Stimulated activated CD4-positive, alpha-beta T cell treated with anti-CD3 and anti-CD28 coated beads, TNF-alpha, amount 100 ng/mL, for 4 hours (primary cell): Measurements from ENCODE around the gene AMBP.

Experiments used
- DNase-seq, 3 experiments: peaks; one replicate each; pipeline ENCODE4 v3.0.0-alpha.2; 2020; ENCODE audit warnings: low read depth in 3 of 3

The AMBP gene

DNA sequence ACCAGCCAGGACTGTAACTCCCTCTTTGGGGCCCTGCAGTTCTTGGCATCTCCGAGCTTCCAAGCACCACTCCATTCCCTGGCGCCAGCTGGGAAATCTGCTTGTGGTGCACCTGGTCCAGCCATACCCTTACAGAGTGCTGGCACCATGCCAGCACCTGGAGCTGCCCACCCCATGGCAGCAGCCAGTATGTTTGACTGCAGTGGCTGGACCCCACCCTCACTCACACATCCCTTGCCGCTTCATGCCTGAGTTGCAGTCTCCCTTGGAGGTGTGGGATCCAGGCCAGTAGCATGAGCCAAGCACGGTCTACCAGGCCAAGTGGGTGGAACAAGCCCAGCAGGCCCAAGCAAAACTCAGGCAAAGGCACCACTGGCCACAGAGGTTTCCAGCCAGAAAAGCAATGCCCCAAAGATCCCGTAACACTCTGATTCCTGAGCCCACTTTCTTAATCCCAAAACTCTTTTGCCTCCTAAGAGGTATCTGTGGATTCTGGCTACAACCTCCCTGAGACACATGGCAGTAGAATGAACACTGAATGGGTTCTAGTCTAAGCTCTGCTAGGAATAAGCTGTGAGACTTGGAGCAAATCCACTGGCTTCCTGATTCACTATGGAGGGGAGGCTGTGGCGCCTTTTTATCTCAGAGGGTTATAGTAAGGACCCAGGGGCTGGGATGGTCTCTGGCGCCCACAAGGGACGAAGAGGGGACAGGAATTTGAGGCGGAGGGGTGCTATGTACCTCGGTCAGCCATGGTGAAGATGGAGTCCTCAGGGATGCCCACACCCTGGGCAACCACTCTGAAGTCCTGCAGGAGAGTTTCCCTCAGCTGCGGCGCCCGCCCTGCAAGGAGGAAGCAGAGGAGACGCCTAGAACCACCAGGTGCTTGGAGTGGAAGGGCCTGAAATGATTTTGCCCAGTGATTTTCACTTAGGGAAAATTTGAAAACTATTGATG, 5.6 kb downstream of the AMBP start:
- DNase-seq: no peak

DNA sequence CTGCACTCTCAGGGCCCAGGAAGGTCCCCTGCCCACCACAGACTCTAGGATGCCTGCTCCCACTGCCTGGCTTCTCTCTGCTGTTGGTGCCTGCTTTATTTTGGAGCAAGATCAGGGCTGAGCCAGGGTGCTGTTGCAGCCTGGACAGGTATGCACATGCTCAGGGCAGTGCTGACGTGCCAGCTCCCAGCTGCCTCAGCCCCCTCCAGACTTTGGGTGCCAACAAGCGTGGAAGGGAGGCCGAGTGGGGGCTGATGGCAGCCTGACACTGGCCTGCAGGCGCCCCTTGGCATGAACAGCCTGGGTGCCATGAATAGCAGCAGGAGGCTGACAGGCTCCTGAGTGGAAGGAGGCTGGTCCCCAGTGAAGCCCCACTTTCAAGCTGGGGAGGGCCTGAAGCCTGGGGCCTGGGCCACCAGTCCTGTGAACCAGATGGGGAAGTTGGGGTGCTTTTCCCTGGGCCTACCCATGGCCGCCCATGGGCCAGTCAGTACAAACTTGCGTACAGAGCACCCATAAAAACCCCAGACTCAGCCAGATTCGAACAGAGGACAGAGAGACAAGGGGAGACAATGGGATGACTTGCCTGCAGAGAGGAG, 6.8 kb downstream of the AMBP start:
- no peak for DNase-seq

DNA sequence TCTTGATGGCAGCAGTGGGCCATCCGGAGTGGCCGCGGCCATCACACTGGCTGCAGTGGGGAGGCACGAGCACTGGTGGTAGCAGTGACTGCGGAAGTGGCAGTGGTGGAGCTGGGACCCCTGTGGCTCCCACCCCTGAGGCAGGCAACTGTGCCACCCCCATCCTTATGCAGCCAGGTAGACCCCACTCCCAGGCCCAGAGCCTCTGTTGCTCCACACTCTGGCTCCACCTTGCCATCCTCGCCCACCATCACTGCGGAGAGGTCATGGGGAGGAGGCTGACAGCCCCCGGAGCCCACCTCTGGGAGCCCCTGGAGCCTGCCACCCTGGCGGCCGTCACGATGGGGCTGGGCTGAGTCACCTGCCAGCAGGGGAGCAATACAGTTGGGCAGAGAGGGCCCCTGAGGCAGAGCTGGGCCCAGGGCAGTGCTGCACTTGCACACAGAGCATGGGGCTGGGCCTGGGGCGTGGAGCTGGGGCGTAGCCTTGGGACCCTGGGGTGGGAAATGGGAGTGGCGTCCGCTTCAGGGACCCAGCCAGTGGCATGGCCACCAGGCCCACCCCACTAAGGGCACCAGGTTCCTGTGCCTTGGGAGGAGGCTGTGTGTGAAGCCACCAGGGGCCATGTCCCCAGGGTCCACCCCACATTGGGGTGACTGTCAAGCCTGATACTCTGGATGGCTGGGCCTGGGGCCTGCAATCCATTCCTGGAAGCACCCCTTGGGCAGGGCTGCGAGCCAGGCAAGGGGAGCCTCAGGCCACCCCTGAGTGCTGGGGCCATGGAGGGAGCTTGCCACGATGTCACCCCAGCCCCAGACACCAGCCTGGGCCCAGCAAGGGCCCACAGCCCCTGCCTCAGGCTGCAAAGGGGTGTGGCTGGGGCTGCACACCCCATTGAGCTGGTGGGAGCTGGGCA, 7.7 kb downstream of the AMBP start:
- no peak for DNase-seq

DNA sequence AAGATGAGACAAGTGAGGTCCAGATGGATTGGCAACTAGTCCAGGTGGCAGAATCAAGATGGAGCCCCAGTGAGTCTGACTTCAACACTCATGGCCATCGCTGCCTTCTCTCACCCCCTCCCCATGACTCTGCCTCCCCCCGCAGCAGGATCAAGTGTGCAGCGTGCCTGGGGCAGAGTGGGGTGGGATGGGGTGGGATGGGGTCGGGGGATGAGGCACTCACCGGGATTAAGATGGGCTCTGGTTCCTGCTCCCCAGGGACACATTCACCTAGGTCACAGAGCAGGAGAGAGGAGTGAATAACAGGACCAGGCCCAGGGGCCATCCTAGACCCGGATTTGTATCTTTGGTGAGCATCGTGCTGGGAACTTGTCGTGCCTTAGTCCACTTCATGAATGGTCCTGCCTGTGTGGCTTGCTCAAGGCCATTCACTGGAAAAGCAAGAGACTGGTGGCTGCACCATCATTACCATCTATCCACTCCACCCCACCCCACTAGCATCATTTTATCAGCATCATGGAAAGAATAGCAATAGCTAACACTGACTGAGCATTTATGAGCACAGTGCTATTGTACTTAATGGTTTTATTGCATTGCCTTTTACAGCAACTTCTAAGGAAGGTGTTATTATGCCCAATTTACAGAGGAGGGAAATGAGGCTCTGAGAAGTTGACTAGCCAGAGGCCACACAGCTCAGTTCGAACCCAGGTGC, 8.5 kb downstream of the AMBP start:
- no peak for DNase-seq

DNA sequence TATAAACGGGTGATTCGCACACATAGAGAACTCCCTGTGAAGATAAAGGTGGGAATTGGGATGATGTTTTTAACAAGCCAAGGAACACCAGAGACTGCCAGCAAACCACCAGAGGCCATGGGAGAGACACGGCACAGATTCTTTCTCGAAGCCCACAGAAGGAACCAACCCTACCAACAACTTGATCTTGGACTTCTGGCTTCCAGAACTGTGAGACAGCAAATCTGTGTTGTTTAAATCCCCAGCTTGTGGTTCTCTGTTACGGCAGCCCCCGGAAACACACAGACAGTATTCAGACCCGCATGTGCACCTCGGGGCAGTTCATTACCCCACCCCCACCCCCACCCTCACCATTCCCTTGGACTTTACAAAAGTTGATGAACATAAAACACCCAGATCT, 12.8 kb downstream of the AMBP start:
- DNase-seq: no peak

DNA sequence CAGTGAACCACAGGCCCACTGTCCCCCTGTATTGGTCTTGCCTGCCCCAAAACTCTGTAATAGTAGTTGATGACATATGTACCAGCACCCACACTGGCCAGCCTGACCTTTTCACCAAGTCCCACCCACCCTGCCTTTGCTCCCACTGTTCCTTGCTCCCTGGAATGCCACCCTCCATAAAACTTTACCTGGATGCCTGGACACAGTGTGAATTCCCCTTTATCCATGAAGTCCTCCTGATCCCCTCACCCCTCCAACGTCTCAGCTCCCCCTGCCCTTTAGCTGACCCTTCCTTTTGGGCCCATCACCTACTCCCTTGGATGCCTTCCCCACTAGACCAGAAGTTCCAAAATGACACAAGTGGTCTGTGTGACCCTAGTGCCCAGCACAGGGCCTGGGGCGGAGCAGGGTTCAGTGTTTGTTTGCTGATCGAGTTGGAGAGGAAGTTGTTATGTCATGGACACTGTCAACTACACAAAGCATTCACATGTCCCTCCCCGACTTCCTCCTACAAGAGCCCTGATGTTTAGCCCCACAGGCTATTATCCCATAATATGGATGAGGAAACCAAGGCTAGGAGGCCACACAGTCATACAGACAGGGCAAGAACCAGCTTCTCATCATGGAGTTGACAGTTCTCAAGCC, 16.1 kb downstream of the AMBP start:
- no peak for DNase-seq

DNA sequence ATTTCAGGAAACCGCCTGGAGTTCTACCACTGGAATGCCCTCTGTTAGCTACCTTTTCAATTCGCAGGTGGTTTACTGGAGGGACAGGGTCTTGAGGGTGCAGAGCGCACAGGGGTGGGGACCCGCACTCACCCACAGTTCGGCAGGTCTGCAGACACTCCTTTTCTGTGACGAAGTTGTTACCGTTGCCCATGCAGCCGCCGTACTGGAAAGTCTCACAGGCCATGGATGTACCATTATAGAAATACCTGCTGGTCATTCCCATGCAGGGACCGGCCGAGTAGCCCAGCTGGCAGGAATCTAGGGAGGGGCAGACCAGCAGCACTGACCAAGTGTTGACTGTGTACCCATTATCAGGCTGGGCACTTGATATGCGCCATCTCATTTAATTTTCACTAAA, 16.8 kb downstream of the AMBP start:
- no peak for DNase-seq

DNA sequence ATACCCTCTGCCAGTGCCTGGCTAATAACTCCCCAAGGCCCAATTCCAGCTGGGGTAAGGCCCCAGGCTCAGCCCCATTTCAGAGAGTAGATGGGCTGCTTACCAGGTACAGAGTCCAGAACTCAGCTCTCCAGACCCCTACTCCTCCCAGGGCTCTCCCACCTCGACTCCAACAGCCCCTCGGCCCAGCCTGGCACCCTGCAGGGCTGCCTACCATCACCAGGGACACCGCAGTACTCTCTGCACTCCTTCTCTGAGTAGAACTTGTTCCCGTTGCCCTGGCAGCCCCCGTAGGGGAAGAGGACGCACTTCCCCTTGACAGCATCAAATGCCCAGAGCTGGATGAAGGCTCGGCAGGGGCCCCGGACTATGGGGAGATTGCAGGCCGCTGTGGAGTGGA, 17.4 kb downstream of the AMBP start:
- no peak for DNase-seq

DNA sequence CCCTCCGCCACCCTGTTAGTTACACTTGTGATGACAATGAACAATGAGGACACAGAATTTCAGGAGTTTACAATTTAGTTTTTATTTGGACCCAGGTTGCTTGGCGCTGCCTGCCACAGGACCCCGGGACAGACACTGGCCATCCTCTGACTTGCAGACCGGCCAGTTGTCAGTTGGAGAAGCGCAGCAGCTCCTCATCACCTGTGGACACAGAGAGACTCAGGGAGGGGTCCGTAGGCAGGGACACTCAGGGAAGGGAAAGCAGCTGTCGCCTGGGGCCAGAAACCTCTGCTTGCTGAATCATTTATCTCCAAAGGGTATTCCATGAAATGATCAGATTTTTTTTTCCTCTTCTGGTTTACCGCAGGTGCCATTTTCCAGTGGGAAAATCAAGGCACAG, 18.0 kb downstream of the AMBP start:
- DNase-seq: no peak

DNA sequence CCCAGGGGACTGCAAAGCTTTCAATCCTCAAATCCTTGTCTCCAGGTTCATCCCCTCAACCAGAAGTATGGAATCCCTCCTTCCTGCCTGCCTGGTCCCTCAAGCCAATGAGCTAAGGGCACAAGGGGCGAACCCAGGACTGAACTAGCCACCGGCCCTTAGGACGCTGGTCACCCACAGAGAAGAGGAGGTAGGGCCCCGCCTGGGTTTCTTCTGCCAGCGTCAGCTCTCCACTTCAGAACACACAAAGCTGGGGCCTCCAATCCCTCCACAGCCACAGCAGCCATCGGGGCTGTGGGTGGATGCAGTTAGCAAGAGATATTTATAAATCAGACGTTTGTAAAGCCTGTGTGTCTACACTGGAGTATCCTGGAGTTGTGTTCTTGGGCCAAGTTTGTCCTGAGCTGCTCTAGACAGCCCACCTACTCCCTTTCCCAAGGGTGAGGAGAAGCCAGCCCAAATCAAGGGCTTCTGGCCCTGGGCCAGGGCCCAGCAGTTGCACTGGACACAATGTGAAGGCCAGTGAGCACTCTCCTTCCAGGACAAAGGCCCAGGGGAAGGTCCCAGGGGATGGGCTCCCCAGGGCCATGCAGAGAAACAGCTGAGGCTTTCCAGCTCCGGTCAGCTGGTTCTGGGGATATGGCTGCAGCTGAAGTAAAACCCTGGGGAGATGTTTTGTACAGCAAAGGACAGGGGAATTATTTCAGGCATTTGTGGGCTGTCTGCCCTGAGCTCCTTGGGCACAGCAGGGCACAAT, 18.9 kb downstream of the AMBP start:
- no peak for DNase-seq

DNA sequence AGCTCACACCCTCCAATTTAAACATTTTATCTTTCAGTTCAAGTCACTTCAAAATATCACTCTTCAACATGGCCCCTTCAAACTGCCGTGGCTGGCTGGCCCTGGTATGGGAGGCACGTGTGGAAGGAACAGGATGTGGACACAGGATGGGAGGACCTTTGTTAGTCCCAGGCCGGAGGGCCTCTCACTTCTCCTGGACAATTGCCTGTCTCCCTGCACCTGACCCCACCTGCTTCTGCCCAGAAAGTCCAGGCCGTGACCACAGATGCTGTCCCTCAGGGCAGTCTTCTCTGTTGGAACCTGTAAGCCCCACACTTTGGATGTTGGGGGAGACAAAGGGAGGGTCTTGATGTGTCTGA, 19.4 kb downstream of the AMBP start:
- no peak for DNase-seq

DNA sequence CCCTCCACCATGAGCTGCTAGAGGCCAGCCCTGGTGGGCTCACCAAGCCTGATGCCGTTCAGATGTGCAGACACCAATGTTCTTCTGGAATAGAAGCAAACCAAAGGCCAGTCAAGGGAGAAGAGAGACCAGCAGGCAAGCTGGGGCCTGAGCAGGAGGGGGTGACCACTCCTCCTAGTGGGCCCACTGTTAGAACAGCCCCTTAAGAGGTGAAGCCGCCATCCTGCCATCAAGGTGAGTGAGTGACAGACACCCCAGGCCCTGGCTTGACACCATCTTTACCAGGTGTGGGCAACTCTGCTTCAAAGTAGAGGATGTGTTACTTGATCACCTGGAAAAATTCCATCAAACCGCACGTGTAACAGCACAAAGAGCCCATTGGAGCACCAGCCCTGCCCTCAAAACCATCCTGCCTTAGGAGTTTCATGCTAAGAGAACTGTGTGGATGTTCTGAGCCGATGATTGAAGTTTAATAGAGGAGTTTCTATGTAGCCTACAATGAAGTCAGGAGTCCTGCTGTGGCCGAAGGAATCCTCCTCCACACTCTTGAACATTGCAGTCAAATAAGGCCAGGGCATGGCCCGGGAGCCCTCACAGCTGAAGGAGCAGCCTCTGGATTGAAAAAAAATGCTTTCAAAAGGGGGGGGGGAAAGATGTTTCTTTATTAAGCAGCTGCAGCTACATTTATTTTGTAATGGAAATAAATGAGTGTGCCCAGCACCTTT, 20.8 kb downstream of the AMBP start:
- no peak for DNase-seq

DNA sequence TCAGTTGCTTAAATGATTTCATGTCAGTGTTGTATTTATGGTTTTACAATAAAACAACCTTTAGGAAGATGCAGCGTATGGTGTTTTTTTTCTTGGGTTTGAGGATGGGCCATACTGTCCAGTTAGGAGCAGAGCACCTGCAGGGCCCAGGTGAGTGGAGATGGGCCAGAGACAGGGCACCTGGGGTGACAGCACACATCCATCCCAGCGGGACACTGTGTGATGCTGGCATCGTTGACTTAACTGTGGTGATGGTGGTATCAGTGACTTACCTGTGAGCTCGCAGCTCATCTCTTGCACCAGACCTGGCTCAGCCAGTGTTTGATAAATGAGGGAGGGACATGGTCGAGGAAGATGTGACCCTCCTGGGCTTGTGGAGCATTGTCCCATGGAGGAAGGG, 21.6 kb downstream of the AMBP start:
- DNase-seq: no peak

DNA sequence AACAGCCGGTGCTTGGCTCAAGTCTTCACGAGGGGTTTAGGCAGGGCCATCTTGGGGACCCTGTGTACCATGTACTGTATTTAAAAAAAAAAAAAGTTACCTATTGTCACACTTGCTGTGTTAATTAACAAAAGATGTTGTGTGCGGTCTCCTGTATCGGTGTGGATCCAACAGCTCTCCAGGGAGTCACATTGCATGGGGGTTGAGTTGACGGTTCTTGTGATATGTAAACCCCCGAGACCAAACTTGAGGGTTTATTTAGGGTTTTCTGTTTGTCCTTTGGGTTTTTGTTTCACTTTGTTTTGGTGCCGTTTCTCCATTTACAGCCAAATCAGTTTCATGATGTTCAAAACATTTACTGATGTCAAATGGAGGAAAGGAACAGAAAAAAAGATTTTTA, 22.2 kb downstream of the AMBP start:
- DNase-seq: no peak

DNA sequence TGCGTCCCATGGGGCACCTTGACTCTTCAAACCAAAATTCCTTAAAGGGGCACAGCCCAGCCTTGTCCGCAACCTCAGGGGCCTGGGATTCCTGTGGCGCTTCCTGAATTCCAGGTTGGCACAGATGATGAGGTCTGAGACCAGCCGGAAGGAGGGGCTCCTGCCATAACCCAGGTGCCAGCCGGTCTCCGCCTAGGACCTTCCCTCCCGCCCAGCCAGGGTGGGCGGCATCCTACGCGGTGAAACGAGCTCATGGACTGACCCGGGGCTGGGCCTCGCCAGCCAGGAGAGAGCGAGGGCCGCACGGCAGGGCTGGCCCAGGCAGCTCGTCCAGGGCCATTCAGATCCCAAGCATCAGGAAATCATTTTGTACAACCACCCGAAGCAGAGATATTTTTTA, 23.0 kb downstream of the AMBP start:
- no peak for DNase-seq

DNA sequence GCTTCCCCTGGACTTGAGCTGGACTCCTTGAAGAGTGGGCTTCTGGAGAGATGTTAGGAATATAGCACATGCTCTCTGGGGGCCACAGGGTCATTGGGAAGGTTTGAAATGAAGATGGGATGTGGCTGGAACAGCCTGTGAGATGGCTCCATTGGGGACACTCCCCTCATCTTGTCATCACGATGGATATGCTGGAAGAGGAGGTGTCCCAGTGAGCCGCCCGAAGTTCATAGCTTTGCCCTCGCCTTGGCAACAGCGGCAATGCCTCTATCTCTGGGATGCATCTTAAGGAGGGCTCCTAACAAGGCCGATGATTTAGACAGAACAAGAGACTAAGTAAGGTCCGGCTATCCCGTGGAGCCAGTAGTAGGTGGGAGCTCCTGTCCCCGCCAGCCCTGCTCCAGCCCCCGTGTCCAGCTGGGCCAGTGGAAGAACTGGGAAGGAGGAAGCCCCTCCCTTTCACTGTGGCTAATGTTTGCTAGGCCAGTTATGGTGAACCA, 23.9 kb downstream of the AMBP start:
- DNase-seq: no peak

DNA sequence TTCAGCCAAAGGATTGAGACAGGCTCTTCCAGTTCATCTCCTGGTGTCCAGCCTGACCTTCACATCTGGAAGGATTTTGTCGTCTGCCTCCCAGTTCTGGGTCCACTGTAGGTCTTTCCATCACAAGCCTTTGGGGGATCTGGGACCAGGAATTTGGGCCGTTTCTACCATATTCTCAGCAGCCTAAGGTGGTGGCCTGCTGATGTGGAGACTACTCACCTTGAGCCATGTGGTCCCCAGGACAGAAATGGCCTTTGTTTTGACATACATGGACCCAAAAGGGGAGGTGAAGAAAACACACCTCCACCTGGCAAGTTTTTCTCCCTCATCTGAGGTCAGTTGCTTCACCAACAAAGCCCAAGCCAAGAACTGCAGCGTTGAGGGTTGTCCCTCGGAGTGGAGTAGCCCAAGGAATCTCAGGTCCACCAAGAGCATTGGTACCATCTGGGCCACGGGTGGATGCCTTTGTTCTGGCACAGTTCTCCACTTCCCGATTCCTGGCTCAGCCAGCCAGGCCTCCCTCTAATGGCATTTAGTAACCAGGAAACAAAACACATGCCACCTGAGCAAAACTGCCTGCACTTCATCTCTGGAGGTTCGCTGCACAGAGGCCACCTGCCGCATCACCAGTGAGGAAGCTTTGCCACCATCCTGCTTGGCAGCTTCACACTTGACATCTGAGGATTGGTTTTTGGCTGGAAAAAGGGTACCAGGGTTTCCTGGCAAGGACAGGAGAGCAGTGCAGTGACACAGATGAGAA, 24.7 kb downstream of the AMBP start:
- no peak for DNase-seq

DNA sequence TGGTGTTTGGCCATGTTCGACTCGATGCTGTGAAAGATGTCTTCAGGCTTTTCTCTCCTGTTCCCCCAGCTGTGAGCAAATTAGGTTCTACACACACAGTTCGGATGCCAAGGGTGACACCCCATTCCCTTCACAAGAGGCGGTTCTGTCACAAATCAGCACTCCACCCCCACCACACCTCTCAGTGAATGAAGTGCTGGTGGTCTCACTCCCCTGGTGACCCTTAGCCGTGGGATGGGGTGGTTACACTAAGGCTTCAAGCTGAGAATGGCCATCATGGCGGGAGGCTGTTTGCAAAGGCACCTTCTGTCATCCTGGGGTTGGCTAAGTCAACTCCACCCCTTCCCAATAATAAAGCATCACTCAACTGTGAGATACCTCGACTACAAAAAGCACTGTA, 26.4 kb downstream of the AMBP start:
- no peak for DNase-seq

DNA sequence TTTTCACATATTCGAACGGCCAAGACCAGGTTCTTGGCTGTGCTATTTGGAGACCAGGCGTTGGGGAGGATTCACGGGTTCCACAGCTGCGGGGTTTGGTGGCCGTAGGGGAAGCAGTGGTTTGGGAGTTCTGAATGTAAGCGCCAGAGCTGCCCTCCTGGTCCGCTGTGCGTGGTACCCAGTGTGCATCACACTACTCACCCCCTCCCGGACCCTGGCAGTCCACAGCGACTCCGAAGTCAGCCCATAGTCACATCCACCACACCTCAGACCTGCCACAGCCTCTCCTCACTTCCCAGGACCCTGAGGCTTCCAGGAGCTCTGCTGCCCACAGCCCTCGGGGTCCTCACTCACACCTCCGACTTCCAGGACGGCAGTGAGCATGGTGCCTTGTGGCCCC, 26.8 kb downstream of the AMBP start:
- no peak for DNase-seq
